Stromal cell of bone marrow (primary cell): ENCODE measurements around the gene SEMA6B.

Source experiments
- DNase-seq: peaks from one replicate; pipeline ENCODE4 v3.0.0-alpha.2; 2012; ENCODE audit warnings: low read depth

The SEMA6B gene

DNA sequence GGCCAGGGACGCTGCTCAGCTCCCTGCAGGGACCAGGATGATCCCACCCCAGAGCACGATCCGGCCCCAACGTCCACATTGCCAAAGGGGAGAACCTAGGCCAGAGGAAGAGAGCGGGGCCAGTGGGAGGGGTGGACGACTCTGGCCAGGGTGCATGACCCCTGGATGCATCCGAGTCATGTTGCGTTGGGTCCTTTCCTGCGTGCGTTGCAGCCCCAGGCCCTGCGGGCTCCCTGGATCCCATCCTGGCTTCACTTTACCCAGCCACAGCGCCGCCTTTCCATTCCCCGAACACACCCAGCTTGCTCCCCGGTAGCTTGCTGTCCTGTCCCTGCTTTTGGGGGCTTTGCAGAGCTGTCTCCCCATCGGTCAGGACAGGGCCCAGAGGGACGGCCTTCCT is 51.7 kb downstream of the SEMA6B start:
- DNase-seq: no peak

- DNase-seq: no peak
Observed at GRCh38 chr19:4507150-4507452, 52.4 kb downstream of the SEMA6B start.

- no peak for DNase-seq
Observed at GRCh38 chr19:4506449-4507149, 52.9 kb downstream of the SEMA6B start.

DNA sequence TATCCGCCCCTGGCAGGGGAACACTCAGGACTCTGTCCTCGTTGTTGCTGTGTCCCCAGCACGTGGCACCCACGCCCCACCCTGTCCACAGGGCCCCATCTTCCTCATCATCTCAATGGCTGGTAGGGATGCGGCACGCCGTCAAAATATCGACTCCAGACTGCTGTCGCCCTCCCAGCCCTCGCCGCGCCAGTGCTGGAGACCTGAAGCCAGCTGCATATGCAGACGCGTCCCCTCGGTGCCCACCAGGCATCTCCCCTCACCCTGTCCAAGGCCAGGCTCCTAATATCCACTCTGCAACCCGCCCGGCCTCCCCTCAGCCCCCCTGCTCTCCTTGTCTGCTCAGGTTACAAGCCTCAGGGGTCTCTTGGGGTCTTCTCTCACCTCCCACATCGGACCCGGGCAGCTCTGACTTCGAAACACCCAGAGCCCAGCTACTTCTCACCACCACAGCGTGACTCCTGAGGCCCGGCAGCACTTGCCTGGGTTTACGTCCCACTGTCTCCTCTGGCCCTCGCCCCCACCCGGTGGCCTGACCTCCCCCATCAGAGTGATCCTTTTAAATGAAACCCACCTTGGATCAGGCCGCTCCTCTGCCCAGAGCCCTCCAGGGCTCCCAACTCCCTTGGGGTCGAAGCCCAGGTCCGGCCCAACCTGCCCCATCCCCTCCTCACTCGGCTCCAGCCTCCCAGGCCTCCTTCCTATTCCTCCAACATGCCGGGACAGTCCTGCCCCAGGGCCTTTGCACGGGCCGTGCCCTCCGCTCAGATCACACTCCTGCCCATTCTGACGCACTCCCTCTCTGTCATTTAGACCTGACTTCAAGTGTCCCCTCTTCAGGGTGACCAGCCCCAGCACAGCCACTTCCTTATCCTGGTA is 53.7 kb downstream of the SEMA6B start:
- no peak for DNase-seq

DNA sequence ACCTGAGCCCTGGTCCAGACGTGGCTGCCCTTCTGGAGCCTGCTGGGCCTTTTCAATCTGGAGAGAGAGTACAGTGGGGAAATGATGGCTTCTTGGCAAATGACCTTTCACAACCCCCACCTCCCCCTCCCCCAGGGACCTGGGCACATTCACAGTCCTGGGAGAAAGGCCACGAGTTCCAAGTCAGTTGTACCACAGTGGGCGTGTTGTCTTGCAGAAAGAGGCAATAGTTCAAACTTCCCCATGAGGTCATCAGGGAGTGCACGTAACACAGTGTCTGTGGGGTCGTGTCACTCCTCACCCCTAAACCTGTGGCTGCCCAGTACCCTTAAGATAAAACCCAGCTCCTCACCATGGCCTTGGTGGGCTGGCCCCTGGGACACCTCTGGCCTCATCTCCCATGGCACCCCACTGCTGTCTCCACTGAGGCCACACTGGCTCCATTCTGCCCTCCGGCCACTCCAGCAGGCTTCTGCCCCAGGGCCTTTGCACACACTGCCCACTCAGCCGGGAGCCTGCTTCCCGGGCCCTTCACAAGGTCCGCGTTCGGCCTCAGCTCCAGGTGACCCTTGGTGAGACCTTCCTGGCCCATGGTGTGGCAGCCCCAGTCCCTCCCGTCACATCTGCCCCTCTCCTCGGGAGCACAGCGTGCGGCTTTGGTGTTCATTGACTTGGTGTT is 54.5 kb downstream of the SEMA6B start:
- DNase-seq: no peak

GRCh38 chr19:4504297-4504701 is 55.2 kb downstream of the SEMA6B start:
- no peak for DNase-seq

GRCh38 chr19:4503825-4504170 is 55.7 kb downstream of the SEMA6B start:
- DNase-seq: no peak

GRCh38 chr19:4503132-4503824 is 56.2 kb downstream of the SEMA6B start:
- no peak for DNase-seq

DNA sequence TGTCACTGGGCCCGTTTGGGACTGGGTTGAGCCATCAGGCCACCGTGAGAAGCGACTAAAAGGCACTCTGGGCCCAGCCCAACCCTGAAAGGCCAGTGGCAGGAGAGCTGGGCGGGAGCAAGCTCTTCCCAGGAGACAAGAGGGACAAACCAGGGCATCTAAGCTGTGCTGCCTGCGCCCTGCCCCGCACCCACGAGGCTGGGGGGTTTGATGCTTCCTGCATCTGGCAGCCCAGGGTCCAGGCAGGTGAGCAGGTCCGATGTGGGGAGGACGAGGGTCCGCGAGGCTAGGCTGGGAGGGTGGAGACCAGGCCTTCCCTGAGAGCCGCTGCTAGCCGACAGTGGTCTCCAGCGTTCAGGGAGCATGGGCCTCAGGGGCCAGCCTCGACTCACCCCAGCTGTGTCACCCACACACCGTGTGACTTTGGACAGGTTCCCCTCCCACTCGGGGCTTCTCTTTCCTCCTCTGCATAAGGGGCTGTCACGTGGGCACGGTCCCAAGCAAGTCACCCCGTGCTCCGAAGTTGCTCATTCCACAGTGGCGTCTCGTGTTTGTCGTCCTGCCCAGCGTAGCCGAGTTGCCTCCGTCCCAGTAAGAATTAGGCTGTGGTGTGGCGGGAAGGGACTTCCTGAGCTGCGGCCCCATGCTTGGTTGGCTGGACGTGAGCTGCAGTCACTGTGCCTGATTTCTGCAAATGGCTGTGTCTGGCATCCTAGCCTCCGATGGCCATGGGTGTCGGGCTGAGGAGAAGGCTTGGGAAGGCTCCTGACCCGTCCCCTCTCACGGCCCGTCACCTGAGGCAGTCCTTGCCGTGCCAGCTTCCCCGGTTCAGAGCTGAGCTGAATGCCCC is 57.0 kb downstream of the SEMA6B start:
- no peak for DNase-seq

DNA sequence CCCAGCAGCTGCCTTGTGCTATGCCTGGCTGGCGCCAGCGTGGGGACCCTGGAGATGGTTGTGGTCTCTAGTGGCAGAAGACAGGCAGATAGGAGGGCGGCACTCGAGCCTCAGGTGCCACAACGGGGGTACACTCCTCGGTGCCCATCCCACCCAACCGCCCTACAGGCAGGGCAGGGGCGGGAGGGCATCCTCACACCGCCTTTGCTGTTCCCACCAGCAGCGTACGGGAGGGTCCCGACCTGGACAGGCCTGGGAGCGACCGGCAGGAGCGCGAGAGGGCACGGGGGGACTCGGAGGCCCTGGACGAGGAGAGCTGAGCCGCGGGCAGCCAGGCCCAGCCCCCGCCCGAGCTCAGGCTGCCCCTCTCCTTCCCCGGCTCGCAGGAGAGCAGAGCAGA is 57.8 kb downstream of the SEMA6B start:
- DNase-seq: no peak

DNA sequence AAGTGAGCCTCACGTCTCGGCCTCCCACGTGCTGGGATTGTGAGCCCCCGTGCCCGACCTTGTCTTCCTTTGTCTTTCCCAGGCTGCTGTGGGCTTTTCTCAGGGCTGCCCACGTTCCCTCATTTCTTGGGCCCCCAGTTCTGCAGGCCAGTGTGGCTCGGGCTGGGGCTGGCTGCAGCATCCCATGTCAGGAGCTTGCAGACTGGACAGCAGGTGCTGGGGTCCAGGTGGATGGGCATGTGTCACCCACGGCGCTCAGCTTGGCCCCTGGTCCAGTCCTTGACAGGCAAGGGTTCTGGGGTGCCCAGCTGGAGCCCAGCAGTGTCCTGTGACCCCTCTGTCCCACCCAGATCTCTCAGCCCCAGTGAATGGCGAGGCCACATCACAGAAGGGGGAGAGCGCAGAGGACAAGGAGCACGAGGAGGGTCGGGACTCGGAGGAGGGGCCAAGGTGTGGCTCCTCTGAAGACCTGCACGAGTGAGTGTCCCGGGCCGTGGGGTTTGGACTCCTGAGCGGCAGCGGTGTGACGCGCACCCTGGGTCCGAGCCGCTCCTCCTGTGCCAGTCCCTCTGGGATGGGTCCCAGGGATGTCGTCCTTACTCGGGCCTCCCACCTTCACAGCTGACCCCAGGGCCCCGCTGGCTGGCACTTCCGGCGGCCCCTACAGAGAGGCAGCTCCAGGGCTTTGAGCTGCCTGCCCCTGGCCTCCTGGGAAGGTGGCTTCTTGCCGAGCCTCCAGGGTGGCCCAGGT is 58.5 kb downstream of the SEMA6B start:
- no peak for DNase-seq

DNA sequence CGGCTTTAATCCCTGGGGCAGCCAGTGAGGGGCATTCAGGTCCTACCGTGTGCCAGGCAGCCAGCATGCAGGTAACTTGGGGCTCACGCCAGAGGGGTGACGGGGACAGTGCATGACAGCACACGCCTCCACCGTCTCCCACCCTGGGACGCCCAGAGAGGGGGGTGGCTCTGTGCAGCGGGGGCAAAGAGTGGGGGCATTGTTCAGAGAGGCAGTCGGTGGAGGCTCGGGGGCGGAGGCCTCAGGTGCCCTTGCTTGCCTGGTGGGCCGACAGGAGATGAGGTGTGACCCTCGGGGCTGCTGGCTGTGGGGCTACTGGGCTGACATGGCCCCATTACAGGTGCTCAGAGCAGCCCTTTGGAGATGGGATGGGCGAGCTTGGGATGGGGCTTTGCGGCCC is 59.6 kb downstream of the SEMA6B start:
- DNase-seq: no peak

- no peak for DNase-seq
Observed at GRCh38 chr19:4499318-4499717, 60.2 kb downstream of the SEMA6B start.

- no peak for DNase-seq
Observed at GRCh38 chr19:4498694-4499093, 60.8 kb downstream of the SEMA6B start.

DNA sequence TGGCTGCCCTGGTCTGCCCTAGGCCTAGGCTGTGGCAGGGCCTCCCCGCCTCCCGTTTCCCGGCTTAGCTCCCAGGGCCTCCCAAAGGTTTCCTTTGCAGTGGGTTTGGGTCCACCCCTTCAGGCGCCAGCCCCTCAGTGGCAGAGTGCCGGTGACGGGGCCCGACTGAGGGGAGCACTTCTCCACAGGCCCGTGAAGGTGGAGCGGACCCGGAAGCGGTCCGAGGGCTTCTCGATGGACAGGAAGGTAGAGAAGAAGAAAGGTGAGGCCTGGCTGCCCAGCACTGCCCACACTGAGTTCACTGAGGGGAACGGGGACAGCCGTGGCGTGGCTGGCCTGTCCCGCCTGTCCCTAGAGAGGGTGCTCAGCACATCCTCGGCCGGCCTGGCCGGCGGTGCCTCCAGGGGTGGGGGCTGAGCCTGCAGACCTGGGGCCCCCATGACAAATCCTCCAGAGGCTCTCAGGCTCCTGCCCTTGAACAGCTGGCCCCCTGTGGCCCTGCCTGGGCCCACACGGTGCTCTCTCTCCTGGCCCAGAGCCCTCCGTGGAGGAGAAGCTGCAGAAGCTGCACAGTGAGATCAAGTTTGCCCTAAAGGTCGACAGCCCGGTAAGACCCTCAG is 61.6 kb downstream of the SEMA6B start:
- no peak for DNase-seq

DNA sequence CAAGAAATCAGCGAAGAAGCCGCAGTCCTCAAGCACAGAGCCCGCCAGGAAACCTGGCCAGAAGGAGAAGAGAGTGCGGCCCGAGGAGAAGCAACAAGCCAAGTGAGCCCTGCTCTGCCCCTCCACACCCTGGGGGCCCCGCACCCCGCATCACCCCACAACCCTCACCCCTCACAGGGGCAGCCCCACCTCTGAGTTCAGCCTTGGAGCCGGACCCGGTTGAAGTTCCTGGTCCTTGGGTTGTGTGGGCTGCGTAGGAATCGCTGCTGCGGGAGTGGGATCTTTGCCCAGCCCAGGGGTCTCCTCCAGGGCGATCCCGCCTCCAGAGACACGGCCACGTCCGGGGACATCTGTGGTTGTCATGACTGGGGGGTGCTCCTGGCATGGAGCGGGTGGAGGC is 63.2 kb downstream of the SEMA6B start:
- DNase-seq: no peak

DNA sequence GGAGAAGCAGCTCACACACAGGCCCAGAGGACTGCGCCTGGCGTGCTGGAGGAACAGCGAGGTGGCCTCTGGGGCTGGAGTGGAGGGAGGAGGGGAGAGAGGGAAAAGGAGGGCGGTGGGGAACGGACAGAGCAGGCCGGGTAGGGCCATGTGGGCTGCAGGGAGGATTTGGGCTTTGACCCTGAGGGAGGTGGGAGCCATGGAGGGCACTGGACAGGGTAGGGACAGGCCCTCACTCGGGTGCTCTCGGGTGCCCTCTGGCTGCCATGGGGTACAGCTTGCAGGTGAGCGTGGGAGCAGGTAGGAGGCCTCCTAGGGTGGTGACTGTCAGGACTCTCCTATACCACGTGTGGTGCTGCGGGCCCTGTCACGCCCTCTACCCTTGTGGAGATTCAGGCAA is 64.0 kb downstream of the SEMA6B start:
- DNase-seq: no peak

DNA sequence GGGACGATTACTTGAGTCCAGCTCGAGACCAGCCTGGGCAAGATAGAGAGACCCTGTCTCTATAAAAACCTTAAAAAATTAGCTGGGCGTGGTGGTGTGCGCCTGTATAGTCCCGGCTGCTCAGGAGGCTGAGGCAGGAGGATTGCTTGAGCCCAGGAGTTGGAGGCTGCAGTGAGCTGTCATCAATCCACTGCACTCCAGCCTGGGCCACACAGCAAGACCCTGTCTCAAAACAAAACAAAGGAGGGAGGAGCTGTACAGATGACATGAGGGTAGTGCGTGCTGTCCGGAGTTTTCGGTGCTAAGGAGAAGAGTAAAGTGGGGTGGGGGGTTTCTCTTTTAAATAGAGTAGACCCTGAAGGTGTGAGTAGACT is 64.8 kb downstream of the SEMA6B start:
- DNase-seq: no peak

DNA sequence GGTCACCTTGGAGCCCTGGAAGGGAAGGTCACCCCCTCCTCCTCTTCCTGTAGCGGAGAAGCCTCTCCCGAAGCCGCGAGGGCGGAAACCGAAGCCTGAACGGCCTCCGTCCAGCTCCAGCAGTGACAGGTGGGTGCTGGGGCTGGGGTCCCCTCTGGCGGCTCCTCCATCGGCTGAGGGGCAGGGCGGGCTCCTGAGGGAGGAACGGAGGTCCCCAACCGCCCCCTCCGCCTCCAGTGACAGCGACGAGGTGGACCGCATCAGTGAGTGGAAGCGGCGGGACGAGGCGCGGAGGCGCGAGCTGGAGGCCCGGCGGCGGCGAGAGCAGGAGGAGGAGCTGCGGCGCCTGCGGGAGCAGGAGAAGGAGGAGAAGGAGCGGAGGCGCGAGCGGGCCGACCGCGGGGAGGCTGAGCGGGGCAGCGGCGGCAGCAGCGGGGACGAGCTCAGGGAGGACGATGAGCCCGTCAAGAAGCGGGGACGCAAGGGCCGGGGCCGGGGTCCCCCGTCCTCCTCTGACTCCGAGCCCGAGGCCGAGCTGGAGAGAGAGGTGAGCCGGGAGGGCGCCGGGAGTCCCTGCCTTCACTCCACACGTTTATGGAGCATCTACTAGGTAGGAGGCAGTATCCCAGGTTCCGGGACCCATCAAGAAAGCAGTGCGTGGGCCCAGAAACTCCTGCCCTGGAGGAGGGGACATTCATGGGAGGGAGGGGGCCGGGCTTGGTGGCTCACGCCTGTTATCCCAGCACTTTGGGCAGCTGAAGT is 65.4 kb downstream of the SEMA6B start:
- no peak for DNase-seq
